Measurements from ENCODE around the gene LBHD2. TPM values are rescaled to one million over a fixed set of nuclear protein-coding genes. Genes with fewer than 3 reads are reported as not detected.
A peak's percentile ranks its signal among the peaks of the same experiment; 100 is the strongest.

Gene LBHD2
- total RNA-seq, 1 donor from 2014 or later: not detected

DNA sequence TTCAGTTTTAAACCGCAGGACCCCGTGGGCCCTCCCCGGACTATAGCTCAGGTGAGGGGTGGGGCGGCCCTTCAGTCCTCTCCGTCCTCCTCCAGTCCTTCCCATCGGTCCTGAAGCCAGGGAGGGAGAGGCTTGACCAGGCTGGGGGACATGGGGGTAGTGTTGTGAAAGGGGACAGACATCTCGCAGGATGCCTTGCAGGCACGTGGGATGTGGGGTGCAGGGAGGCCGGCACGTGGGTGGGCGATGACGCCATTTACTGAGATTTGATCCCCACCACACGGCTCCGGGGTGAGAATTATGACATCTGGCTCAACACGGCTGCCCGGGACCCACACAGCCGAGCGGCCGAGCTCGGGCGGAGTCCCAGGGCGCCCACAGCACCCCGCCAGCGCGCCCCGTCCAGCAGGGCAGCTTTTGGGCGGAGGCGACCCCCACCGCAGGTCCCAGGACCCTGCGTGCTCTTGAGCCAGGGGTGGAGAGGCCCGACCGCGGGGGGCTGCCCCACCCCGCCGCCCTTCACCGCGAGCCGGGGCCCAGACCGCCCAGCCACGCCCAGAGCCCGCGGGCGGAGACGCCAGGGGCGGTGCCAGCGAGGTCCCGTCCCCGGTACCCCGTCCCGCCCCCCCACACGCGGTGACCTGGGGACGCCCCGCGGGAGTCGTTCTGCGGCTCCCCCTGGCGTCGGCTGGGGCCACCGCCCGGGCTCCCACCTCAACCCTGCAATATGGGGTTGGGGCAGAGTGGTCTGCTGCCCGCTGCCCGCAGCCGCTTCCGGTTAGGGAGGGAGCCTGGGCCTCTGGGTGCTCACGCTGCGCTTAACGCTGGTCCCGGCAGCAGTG is 7.3 kb downstream of the LBHD2 start:
- DNase-seq: no peak

DNA sequence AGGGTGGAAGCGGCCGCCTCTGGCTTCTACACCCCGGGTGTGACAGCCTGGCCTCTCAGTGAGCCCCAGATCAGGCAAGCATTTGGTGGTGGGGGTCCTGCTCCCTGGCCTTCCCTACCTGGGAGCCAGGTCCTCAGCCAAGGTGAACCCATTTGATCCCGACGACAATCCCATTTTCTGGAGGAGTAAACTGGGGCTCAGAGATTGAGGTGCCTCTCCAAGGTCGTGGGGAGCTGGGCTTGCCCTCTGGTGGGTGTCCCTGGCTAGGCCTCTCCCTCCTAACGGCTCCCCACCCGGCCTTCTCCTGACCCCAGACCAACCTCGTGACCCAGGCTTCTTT is 7.8 kb downstream of the LBHD2 start:
- DNase-seq: no peak

- no peak for DNase-seq
Observed at GRCh38 chr14:103093856-103094405, 9.9 kb downstream of the LBHD2 start.

DNA sequence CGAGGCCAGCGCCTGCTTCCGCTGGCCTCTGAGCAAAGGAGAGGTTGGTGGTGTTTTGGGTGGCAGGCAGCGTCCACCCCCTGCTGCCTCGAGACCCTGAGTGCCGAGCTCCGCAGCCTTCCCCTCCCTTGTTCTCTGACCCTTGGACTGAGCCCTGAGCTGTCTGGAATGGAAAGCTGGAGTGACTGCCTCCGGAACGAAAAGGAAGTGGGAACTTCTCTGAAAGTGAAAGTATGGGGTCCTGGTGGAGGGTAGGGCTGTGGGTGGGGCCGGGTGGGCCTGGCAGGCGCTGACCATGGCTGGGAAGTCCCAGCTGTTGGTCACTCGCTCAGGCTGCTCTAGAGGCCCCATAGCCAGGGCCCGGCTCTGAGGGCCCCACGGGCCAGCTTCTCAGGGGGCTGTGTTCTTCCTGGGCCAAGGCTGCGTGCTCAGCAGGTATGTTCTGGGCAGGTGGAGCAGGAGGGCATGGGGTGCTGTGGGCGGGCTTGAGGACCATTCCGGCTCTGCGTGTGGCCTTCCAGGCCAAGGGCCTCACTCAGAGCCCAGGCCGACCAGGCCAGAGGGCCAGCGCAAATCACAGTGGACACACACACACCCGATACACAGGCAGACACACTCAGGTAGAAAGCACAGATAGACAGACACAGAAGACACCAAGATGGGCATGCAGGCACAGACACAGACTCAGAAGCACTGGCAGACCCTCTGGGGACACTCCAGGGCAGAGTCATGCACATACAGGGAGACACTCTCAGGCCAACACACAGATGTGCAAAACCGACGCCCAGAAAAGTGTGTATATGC is 10.6 kb downstream of the LBHD2 start, which contains the start of gene EXOC3L4:
TSS of gene EXOC3L4 (plus strand) at position 320 of the 804 bp plus-strand sequence. CDS start 5,495 bp downstream, outside the sequence.
- no peak for DNase-seq

GRCh38 chr14:103095210-103095778 is 11.3 kb downstream of the LBHD2 start:
- DNase-seq: no peak

DNA sequence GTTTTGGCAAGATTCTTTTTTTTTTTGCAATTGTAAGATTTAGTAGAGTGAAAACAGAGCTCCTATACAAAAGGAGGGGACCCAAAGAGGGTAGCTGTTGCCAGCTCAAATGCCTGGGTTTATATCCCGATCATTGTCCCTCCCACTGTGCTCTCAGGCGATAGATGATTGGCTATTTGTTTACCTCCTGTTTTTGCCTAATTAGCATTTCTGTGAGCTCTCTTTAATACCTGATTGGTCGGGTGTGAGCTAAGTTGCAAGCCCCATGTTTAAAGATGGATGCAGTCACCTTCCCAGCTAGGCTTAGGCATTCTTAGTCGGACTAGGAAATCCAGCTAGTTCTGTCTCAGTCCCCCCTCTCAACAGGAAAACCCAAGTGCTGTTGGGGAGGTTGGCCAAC is 12.4 kb downstream of the LBHD2 start:
- DNase-seq: no peak

GRCh38 chr14:103097244-103097993 is 13.4 kb downstream of the LBHD2 start:
- DNase-seq: no peak

DNA sequence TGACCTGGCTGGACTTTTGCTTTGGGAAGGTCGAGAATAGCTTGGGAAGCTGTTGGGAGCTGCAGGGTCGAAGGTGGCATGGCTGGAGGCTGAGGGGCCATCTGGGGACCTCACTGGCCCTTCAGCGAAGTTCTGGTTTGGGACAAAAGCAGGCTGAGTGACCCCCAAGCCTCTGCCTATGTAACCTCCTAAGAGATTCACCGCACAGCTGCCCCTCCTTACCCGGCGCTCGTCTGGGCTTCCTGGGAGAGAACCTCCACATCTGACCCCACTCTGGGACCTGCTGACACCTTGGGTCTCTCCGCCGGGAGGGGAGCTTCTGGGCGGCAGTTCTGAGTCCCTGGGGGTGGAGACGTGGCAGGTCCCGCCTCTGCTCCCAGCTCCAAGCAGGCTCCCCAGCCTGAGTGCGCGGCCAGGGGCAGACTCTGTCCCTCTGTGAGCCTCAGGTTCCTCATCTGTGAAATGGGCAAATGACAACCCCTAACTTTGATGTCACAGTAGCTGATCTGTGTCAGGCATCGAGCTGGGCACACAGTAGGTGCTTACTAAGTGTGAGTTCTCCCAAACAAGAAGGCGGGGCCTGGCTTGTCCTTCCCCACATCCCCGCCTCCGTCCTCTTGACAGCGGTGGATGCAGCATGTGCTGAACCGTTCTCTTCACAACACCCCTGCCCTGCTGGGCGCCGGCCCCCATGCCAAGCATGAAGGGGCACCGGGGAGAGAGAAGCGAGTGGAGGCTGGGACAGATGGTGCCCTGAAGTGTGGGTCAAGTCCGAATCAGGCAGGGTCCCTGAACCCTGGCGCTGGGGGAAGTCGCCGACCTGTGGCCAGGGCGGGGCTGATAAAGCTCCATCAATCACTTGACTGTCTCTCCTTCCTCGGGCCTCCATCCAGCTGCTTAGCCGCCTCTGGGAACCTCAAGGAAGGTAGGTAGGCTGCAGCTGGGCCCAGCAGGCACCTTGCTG is 14.3 kb downstream of the LBHD2 start:
- DNase-seq: no peak

- no peak for DNase-seq
Observed at GRCh38 chr14:103099081-103099732, 15.2 kb downstream of the LBHD2 start.

- no peak for DNase-seq
Observed at GRCh38 chr14:103099733-103100280, 15.8 kb downstream of the LBHD2 start.

GRCh38 chr14:103100281-103101121 is 16.5 kb downstream of the LBHD2 start:
- no peak for DNase-seq

- no peak for DNase-seq
Observed at GRCh38 chr14:103101257-103101962, 17.4 kb downstream of the LBHD2 start.

DNA sequence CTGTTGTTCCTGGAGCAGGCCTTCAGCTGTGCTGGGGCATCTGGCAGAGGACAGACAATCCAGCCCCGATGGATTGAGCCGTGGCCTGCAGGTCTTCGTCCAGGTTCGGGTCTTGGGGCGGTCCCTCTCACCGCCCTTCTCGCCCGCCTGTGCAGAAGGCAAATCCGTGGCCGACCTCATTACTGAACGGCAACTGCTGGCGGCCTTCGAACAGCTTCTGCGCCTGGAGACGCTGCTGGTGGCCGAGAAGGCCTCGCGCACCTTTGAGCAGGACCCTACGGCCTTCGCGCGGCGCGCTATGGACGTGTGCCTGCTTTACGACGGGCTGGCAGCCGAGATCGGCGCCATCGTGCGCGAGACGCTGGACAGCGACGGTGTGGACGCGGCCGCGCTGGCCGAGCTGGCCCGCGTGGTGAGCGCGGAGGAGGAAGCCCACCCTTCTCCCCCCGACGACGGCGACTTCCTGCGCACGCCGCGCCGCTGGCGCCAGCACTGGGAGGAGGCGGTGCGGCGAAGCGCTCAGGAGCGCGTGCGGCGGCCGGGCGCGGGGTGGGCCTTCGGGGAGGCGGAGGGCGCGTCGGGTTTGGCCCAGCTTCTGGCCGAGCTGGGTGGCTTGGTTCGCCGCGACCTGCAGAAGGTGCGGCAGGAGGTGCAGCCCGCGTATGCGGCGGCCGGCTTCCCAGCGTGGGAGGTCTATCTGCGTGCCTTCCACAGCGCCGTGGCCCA is 18.1 kb downstream of the LBHD2 start:
- no peak for DNase-seq

- no peak for DNase-seq
Observed at GRCh38 chr14:103102689-103103260, 18.8 kb downstream of the LBHD2 start.

- DNase-seq: peak; percentile 87
Observed at GRCh38 chr14:103103461-103104388, 19.7 kb downstream of the LBHD2 start.

- no peak for DNase-seq
Observed at GRCh38 chr14:103104389-103104653, 20.3 kb downstream of the LBHD2 start.
